HFFc6 (cell line): ENCODE measurements around the gene GNB1. TPM values are rescaled to one million over a fixed set of nuclear protein-coding genes. Genes with fewer than 3 reads are reported as not detected.

Experiments
- DNase-seq: peaks from one replicate; pipeline ENCODE4 v3.0.0-alpha.2; 2018
- H3K27ac Mint-ChIP-seq: 2 replicates; pipeline ENCODE4 v1.8.0; 2020; ENCODE audit warnings: mild to moderate bottlenecking, mixed read lengths
- H3K27me3 Mint-ChIP-seq: 2 replicates; pipeline ENCODE4 v1.8.0; 2021; ENCODE audit warnings: mild to moderate bottlenecking, moderate library complexity, mixed read lengths; ENCODE audit not compliant: insufficient read depth
- H3K36me3 Mint-ChIP-seq: 2 replicates; pipeline ENCODE4 v1.8.0; 2021; ENCODE audit warnings: low read depth, mixed read lengths
- H3K4me1 Mint-ChIP-seq: 2 replicates; pipeline ENCODE4 v1.8.0; 2020; ENCODE audit warnings: low read depth, mixed read lengths
- H3K4me3 Mint-ChIP-seq: 2 replicates; pipeline ENCODE4 v1.8.0; 2020; ENCODE audit warnings: mild to moderate bottlenecking, moderate library complexity, mixed read lengths
- H3K9me3 Mint-ChIP-seq: 2 replicates; pipeline ENCODE4 v1.8.0; 2020; ENCODE audit warnings: mild to moderate bottlenecking, mixed read lengths
- CTCF ChIP-seq: fragments of 200-600 bp; sonication (generic); IDR thresholded peaks from 2 replicates; pipeline ENCODE4 v1.5.0; 2021; ENCODE audit warnings: antibody characterized with exemption, mild to moderate bottlenecking
- total RNA-seq, 6 experiments: library from RNA; stranded (reverse); fragmentation: NEBNext Ultra II Directional; extraction: Animal tissue kit (Norgen Biotek cat#: 25700); gene quantifications; 2 replicates in 1 of 6; 3 replicates in 5 of 6; pipeline ENCODE4 v1.2.3, GENCODE V29; 2021

The GNB1 gene
- total RNA-seq, 6 experiments from 2014 or later, result 502 to 618 (median 574) TPM

- no peak overlapping the region for H3K27ac Mint-ChIP-seq
- TF ChIP-seq CTCF, result no peak
- H3K4me1 Mint-ChIP-seq, result no peaks in the 10 kb centered on the region
- DNase-seq, result no peak
- peaks cover 11% of the 10 kb centered on the region for H3K27me3 Mint-ChIP-seq
- no peaks in the 10 kb centered on the region for H3K36me3 Mint-ChIP-seq
- H3K4me3 Mint-ChIP-seq, result no peak overlapping the region
- H3K9me3 Mint-ChIP-seq, result peaks cover 2% of the 10 kb centered on the region; the same call in 1 of the 2 replicates
Observed at GRCh38 chr1:1928231-1929101, 37.6 kb upstream of the GNB1 start.

GRCh38 chr1:1927751-1928150 lies 36.9 kb upstream of the GNB1 start:
- peaks cover 9% of the 10 kb centered on the region for H3K27me3 Mint-ChIP-seq
- no peaks in the 10 kb centered on the region for H3K36me3 Mint-ChIP-seq
- no peaks in the 10 kb centered on the region for H3K4me1 Mint-ChIP-seq
- H3K4me3 Mint-ChIP-seq, result no peak overlapping the region
- no peak for DNase-seq
- TF ChIP-seq CTCF, result no peak
- H3K27ac Mint-ChIP-seq, result no peak overlapping the region
- H3K9me3 Mint-ChIP-seq, result no peaks in the 10 kb centered on the region

GRCh38 chr1:1926886-1927660 lies 36.2 kb upstream of the GNB1 start:
- peaks cover 10% of the 10 kb centered on the region for H3K27me3 Mint-ChIP-seq
- H3K9me3 Mint-ChIP-seq, result no peaks in the 10 kb centered on the region
- no peaks in the 10 kb centered on the region for H3K4me1 Mint-ChIP-seq
- H3K27ac Mint-ChIP-seq, result no peak overlapping the region
- H3K4me3 Mint-ChIP-seq, result no peak overlapping the region
- no peak for DNase-seq
- H3K36me3 Mint-ChIP-seq, result no peaks in the 10 kb centered on the region
- no peak for TF ChIP-seq CTCF

GRCh38 chr1:1926346-1926811 lies 35.5 kb upstream of the GNB1 start:
- Mint-ChIP-seq H3K36me3 (no peaks in the 10 kb centered on the region), H3K27ac (no peak overlapping the region), H3K27me3 (peaks cover 12% of the 10 kb centered on the region), H3K4me3 (no peak overlapping the region), H3K4me1 (no peaks in the 10 kb centered on the region), H3K9me3 (no peaks in the 10 kb centered on the region)
- no peak for DNase-seq
- TF ChIP-seq CTCF, result no peak

GRCh38 chr1:1925437-1926345 lies 34.8 kb upstream of the GNB1 start:
- no peak for DNase-seq
- H3K36me3 Mint-ChIP-seq, result no peaks in the 10 kb centered on the region
- no peak for TF ChIP-seq CTCF
- no peak overlapping the region for H3K27ac Mint-ChIP-seq
- peaks cover 10% of the 10 kb centered on the region for H3K27me3 Mint-ChIP-seq
- H3K4me1 Mint-ChIP-seq, result no peaks in the 10 kb centered on the region
- no peak overlapping the region for H3K4me3 Mint-ChIP-seq
- H3K9me3 Mint-ChIP-seq, result no peaks in the 10 kb centered on the region
